Hepatocyte (in vitro differentiated cells): Measurements from ENCODE around the gene CDH22. TPM values are rescaled to one million over a fixed set of nuclear protein-coding genes. Genes with fewer than 3 reads are reported as not detected.

Experiments
- DNase-seq: peaks from one replicate; pipeline ENCODE4 v3.0.0-alpha.2; 2016; ENCODE audit warnings: low spot score
- H2AFZ ChIP-seq: fragments of 200-600 bp; sonication (generic); 2 replicates; pipeline ENCODE4 v1.6.0; 2016; ENCODE audit warnings: antibody characterized with exemption, mild to moderate bottlenecking
- H3K27ac ChIP-seq: fragments of 200-600 bp; sonication (generic); 2 replicates; pipeline ENCODE4 v1.5.1; 2016; ENCODE audit warnings: mild to moderate bottlenecking
- H3K27me3 ChIP-seq: fragments of 200-600 bp; sonication (generic); 2 replicates; pipeline ENCODE4 v1.6.1; 2016
- H3K36me3 ChIP-seq: fragments of 200-600 bp; sonication (generic); replicated peaks from 2 replicates; pipeline ENCODE4 v1.5.1; 2016; ENCODE audit warnings: low read depth; ENCODE audit not compliant: insufficient read depth
- H3K4me1 ChIP-seq: fragments of 200-600 bp; sonication (generic); 2 replicates; pipeline ENCODE4 v1.5.1; 2016; ENCODE audit warnings: mild to moderate bottlenecking, moderate library complexity; ENCODE audit not compliant: insufficient read depth
- H3K4me2 ChIP-seq: fragments of 200-600 bp; sonication (generic); 2 replicates; pipeline ENCODE4 v1.6.0; 2016
- H3K4me3 ChIP-seq: fragments of 200-600 bp; sonication (generic); 2 replicates; pipeline ENCODE4 v1.5.1; 2016; ENCODE audit warnings: mild to moderate bottlenecking
- H3K79me2 ChIP-seq: fragments of 200-600 bp; sonication (generic); 2 replicates; pipeline ENCODE4 v1.6.0; 2017; ENCODE audit warnings: mild to moderate bottlenecking
- H3K9me2 ChIP-seq: fragments of 200-600 bp; sonication (generic); replicated peaks from 2 replicates; pipeline ENCODE4 v1.6.0; 2017; ENCODE audit warnings: mild to moderate bottlenecking; ENCODE audit not compliant: insufficient read depth
- H3K9me3 ChIP-seq: fragments of 200-600 bp; sonication (generic); 2 replicates; pipeline ENCODE4 v1.5.1; 2016; ENCODE audit warnings: low read depth, mild to moderate bottlenecking
- H4K20me1 ChIP-seq: fragments of 200-600 bp; sonication (generic); 2 replicates; pipeline ENCODE4 v1.6.0; 2016; ENCODE audit warnings: mild to moderate bottlenecking; ENCODE audit not compliant: insufficient read depth, poor library complexity, severe bottlenecking
- CTCF ChIP-seq: fragments of 200-600 bp; sonication (generic); IDR thresholded peaks from 2 replicates; pipeline ENCODE4 v1.5.1; 2016; ENCODE audit warnings: antibody characterized with exemption, mild to moderate bottlenecking; ENCODE audit not compliant: poor library complexity
- EZH2 ChIP-seq: fragments of 200-600 bp; sonication (generic); IDR thresholded peaks from 2 replicates; pipeline ENCODE4 v1.6.1; 2016; ENCODE audit warnings: antibody characterized with exemption, mild to moderate bottlenecking, borderline replicate concordance
- EZH2phosphoT487 ChIP-seq: fragments of 200-600 bp; sonication (generic); IDR thresholded peaks from one replicate; pipeline ENCODE4 v1.6.1; 2018; ENCODE audit warnings: antibody characterized with exemption, mild to moderate bottlenecking, low read depth, moderate library complexity; ENCODE audit not compliant: unreplicated experiment, severe bottlenecking
- WGBS: methylation state at CpG from one replicate; pipeline ENCODE4 v1.1.6; 2016; ENCODE audit warnings: low lambda C conversion rate; ENCODE audit errors: missing lambda C conversion rate; 5-methylcytosine and 5-hydroxymethylcytosine counted together
- polyA plus RNA-seq: library from polyadenylated mRNA; unstranded; fragments of >200 nt; fragmentation: Nextera tagmentation; extraction: Ambion mirVana; gene quantifications from 2 replicates; pipeline ENCODE4 v1.2.1, GENCODE V29; 2016
- total RNA-seq: library from RNA; depleted of rRNA; stranded (reverse); fragments of >200 nt; gene quantifications from 2 replicates; pipeline ENCODE4 v1.2.3, GENCODE V29; 2014

CDH22 gene
- total and polyA plus RNA-seq, 2 experiments from 2014 or later = not detected

- Histone ChIP-seq H3K4me2 (peak overlapping the region; percentile 97), H3K4me3 (no peak overlapping the region), H3K27me3 (peaks cover 91% of the 10 kb centered on the region), H3K9me3 (no peaks in the 10 kb centered on the region), H4K20me1 (no peaks in the 10 kb centered on the region), H3K27ac (no peak overlapping the region), H3K36me3 (no peaks in the 10 kb centered on the region), H3K4me1 (peaks cover 5% of the 10 kb centered on the region), H3K79me2 (no peaks in the 10 kb centered on the region), H3K9me2 (no peaks in the 10 kb centered on the region), H2AFZ (no peak overlapping the region)
- WGBS = 43% methylated on average over 10 of the region's 10 CpGs
- DNase-seq = no peak
- no peak for TF ChIP-seq EZH2phosphoT487
- no peak for TF ChIP-seq EZH2
- no peak for TF ChIP-seq CTCF
Observed at GRCh38 chr20:46306743-46307138, 1.6 kb downstream of the CDH22 start.

- 70% methylated on average over 9 of the region's 9 CpGs for whole genome bisulfite sequencing
- H3K9me2 ChIP-seq = no peaks in the 10 kb centered on the region
- no peak for TF ChIP-seq CTCF
- H3K4me2 ChIP-seq = no peak overlapping the region
- no peak overlapping the region for H2AFZ ChIP-seq
- DNase-seq = no peak
- H4K20me1 ChIP-seq = no peaks in the 10 kb centered on the region
- H3K4me1 ChIP-seq = peaks cover 5% of the 10 kb centered on the region
- no peak overlapping the region for H3K4me3 ChIP-seq
- H3K36me3 ChIP-seq = no peaks in the 10 kb centered on the region
- H3K9me3 ChIP-seq = no peaks in the 10 kb centered on the region
- no peak overlapping the region for H3K27ac ChIP-seq
- no peaks in the 10 kb centered on the region for H3K79me2 ChIP-seq
- H3K27me3 ChIP-seq = peaks cover 84% of the 10 kb centered on the region
Observed at GRCh38 chr20:46305973-46306360, 2.3 kb downstream of the CDH22 start.

- no peaks in the 10 kb centered on the region for H3K79me2 ChIP-seq
- no peaks in the 10 kb centered on the region for H3K9me3 ChIP-seq
- H3K4me1 ChIP-seq = peaks cover 5% of the 10 kb centered on the region
- no peaks in the 10 kb centered on the region for H4K20me1 ChIP-seq
- no peak overlapping the region for H3K4me3 ChIP-seq
- TF ChIP-seq EZH2phosphoT487 = no peak
- no peak for TF ChIP-seq CTCF
- TF ChIP-seq EZH2 = no peak
- H3K9me2 ChIP-seq = no peaks in the 10 kb centered on the region
- no peak overlapping the region for H2AFZ ChIP-seq
- H3K27ac ChIP-seq = no peak overlapping the region
- no peak for DNase-seq
- 40% methylated on average over 12 of the region's 12 CpGs for WGBS
- no peak overlapping the region for H3K4me2 ChIP-seq
- H3K36me3 ChIP-seq = no peaks in the 10 kb centered on the region
- peaks cover 78% of the 10 kb centered on the region for H3K27me3 ChIP-seq
Observed at GRCh38 chr20:46305331-46305972, 2.8 kb downstream of the CDH22 start.

- TF ChIP-seq EZH2 (no peak), CTCF (no peak), EZH2phosphoT487 (no peak)
- Histone ChIP-seq H3K9me3 (no peaks in the 10 kb centered on the region), H3K27ac (no peak overlapping the region), H3K27me3 (peaks cover 72% of the 10 kb centered on the region), H2AFZ (no peak overlapping the region), H3K9me2 (no peaks in the 10 kb centered on the region), H4K20me1 (no peaks in the 10 kb centered on the region), H3K4me1 (peaks cover 5% of the 10 kb centered on the region), H3K36me3 (no peaks in the 10 kb centered on the region), H3K4me3 (no peak overlapping the region), H3K79me2 (no peaks in the 10 kb centered on the region), H3K4me2 (no peak overlapping the region)
- WGBS = 74% methylated on average over 3 of the region's 3 CpGs
- DNase-seq = no peak
Observed at GRCh38 chr20:46304852-46305251, 3.4 kb downstream of the CDH22 start.
